DOHH2 (cell line): ENCODE results near the gene FNBP1L.

ENCODE experiments used
- H3F3A ChIP-seq: fragments of 200-600 bp; sonication (generic), shearing (Covaris generic); 2 replicates; pipeline ENCODE4 v1.6.0; 2016; ENCODE audit warnings: antibody characterized with exemption, mild to moderate bottlenecking; ENCODE audit not compliant: control insufficient read depth, insufficient read depth
- H3K27ac ChIP-seq: fragments of 200-600 bp; sonication (generic); 2 replicates; pipeline ENCODE4 v1.5.1; 2014; ENCODE audit warnings: low read depth, mild to moderate bottlenecking, low read length, moderate library complexity
- H3K27me3 ChIP-seq: fragments of 200-600 bp; sonication (generic); 2 replicates; pipeline ENCODE4 v1.6.1; 2014; ENCODE audit warnings: mild to moderate bottlenecking, low read length, mixed read lengths; ENCODE audit not compliant: control insufficient read depth
- H3K36me3 ChIP-seq: fragments of 200-600 bp; sonication (generic); 2 replicates; pipeline ENCODE4 v1.6.1; 2014; ENCODE audit warnings: mild to moderate bottlenecking, low read length, moderate library complexity, mixed read lengths; ENCODE audit not compliant: control insufficient read depth
- H3K4me1 ChIP-seq: fragments of 200-600 bp; sonication (generic); 2 replicates; pipeline ENCODE4 v1.6.1; 2014; ENCODE audit warnings: mild to moderate bottlenecking, low read length, mixed read lengths; ENCODE audit not compliant: control insufficient read depth
- H3K4me2 ChIP-seq: fragments of 200-600 bp; sonication (generic); 2 replicates; pipeline ENCODE4 v1.6.0; 2014; ENCODE audit warnings: mild to moderate bottlenecking, low read length, moderate library complexity
- H3K4me3 ChIP-seq: fragments of 200-600 bp; sonication (generic); 2 replicates; pipeline ENCODE4 v1.5.1; 2014; ENCODE audit warnings: mild to moderate bottlenecking, low read length, mixed read lengths
- H3K79me2 ChIP-seq: fragments of 200-600 bp; sonication (generic); 2 replicates; pipeline ENCODE4 v1.6.1; 2014; ENCODE audit warnings: mild to moderate bottlenecking, low read length, mixed read lengths; ENCODE audit not compliant: control insufficient read depth
- H3K9me2 ChIP-seq: fragments of 200-600 bp; sonication (generic); replicated peaks from 2 replicates; pipeline ENCODE4 v1.6.1; 2014; ENCODE audit warnings: mild to moderate bottlenecking, low read length, mixed read lengths; ENCODE audit not compliant: control insufficient read depth
- H3K9me3 ChIP-seq: fragments of 200-600 bp; sonication (generic); 2 replicates; pipeline ENCODE4 v1.6.1; 2014; ENCODE audit warnings: antibody characterized with exemption, low read length, mixed read lengths; ENCODE audit not compliant: control insufficient read depth, insufficient read depth
- H4K20me1 ChIP-seq: fragments of 200-600 bp; sonication (generic); 2 replicates; pipeline ENCODE4 v1.6.0; 2014; ENCODE audit warnings: low read depth, mild to moderate bottlenecking, antibody characterized with exemption, low read length, moderate library complexity; ENCODE audit not compliant: control insufficient read depth, insufficient read depth
- CTCF ChIP-seq: fragments of 200-600 bp; sonication (generic); IDR thresholded peaks from one replicate; pipeline ENCODE4 v1.5.1; 2014; ENCODE audit warnings: antibody characterized with exemption, mild to moderate bottlenecking, low read depth, low read length; ENCODE audit not compliant: poor library complexity, severe bottlenecking
- EZH2phosphoT487 ChIP-seq: fragments of 200-600 bp; sonication (generic); IDR thresholded peaks from 2 replicates; pipeline ENCODE4 v1.6.1; 2017; ENCODE audit warnings: borderline replicate concordance, mild to moderate bottlenecking, antibody characterized with exemption, low read length, moderate library complexity, mixed read lengths

The FNBP1L gene

GRCh38 chr1:93441589-93441988 is 6.3 kb upstream of the FNBP1L start:
- no peaks in the 10 kb centered on the region for H4K20me1 ChIP-seq

GRCh38 chr1:93442008-93442666 is 5.8 kb upstream of the FNBP1L start:
- no peaks in the 10 kb centered on the region for H3K36me3 ChIP-seq
- H3K9me3 ChIP-seq = no peaks in the 10 kb centered on the region

More at GRCh38 chr1:93441589-93441988, 6.3 kb upstream of the FNBP1L start:
- peaks cover 16% of the 10 kb centered on the region for H3K4me1 ChIP-seq
- no peaks in the 10 kb centered on the region for H3K9me2 ChIP-seq
- no peak overlapping the region for H3K27ac ChIP-seq
- no peak overlapping the region for H3K4me2 ChIP-seq
- peaks cover under 1% of the 10 kb centered on the region for H3K27me3 ChIP-seq
- H3K9me3 ChIP-seq = no peaks in the 10 kb centered on the region
- TF ChIP-seq CTCF = no peak
- TF ChIP-seq EZH2phosphoT487 = no peak
- no peaks in the 10 kb centered on the region for H3K36me3 ChIP-seq
- H3K4me3 ChIP-seq = no peak overlapping the region
- H3K79me2 ChIP-seq = no peaks in the 10 kb centered on the region
- H3F3A ChIP-seq = no peaks in the 10 kb centered on the region

GRCh38 chr1:93442741-93443140 is 5.2 kb upstream of the FNBP1L start:
- no peak for TF ChIP-seq CTCF
- TF ChIP-seq EZH2phosphoT487 = no peak
- no peak overlapping the region for H3K27ac ChIP-seq
- peaks cover 11% of the 10 kb centered on the region for H3K27me3 ChIP-seq
- no peaks in the 10 kb centered on the region for H3K9me2 ChIP-seq
- no peaks in the 10 kb centered on the region for H3K36me3 ChIP-seq
- H3K9me3 ChIP-seq = no peaks in the 10 kb centered on the region
- H3F3A ChIP-seq = 0 out of 2 replicates have a peak, but pooled peaks cover 4% of the 10 kb centered on the region
- H3K79me2 ChIP-seq = no peaks in the 10 kb centered on the region
- H4K20me1 ChIP-seq = no peaks in the 10 kb centered on the region
- H3K4me1 ChIP-seq = peaks cover 9% of the 10 kb centered on the region
- no peak overlapping the region for H3K4me2 ChIP-seq
- no peak overlapping the region for H3K4me3 ChIP-seq

More at GRCh38 chr1:93442008-93442666, 5.8 kb upstream of the FNBP1L start:
- Histone ChIP-seq H3K4me2 (no peak overlapping the region), H3K4me3 (no peak overlapping the region), H3K79me2 (no peaks in the 10 kb centered on the region), H3K9me2 (no peaks in the 10 kb centered on the region), H3K27ac (no peak overlapping the region), H3F3A (0 out of 2 replicates have a peak, but pooled peaks cover 4% of the 10 kb centered on the region), H4K20me1 (no peaks in the 10 kb centered on the region), H3K4me1 (peaks cover 11% of the 10 kb centered on the region), H3K27me3 (peaks cover 6% of the 10 kb centered on the region)
- TF ChIP-seq CTCF (no peak), EZH2phosphoT487 (no peak)
